K562 (cell line): Measurements from ENCODE around the gene TENM4. TPM values are rescaled to one million over a fixed set of nuclear protein-coding genes. Genes with fewer than 3 reads are reported as not detected.

ENCODE experiments used
- ATAC-seq: fragments of 200-7000 bp; cut with Tn5 transposase; 3 replicates; pipeline ENCODE4 v1.9.1; 2020; ENCODE audit warnings: moderate library complexity
- BruUV-seq: library from RNA; stranded (reverse); fragments of 400-500 nt; replicated peaks from 2 replicates; lab custom pipeline; 2021; lab: Mats Ljungman, UMichigan
- CTCF ChIA-PET: fragments of 300-600 bp; formaldehyde crosslinking; extraction: SDS; loops from one replicate; lab custom pipeline; 2021; ENCODE audit warnings: low intra/inter-chr PET ratio; lab: Yijun Ruan, JAX
- POLR2A ChIA-PET: fragments of 300-600, 350-650 bp; sonication (Branson Sonifier 250); formaldehyde crosslinking; extraction: SDS; loops from one replicate; lab custom pipeline; 2021; ENCODE audit warnings: antibody characterized with exemption, inconsistent platforms; lab: Yijun Ruan, JAX
- DNase-seq, 4 experiments: peaks; one replicate each; pipeline versions ENCODE4 v3.0.0 to v3.0.0-alpha.2; 2011 to 2018; ENCODE audit warnings: low spot score in 3 of 4, mixed read lengths in 3 of 4; ENCODE audit errors: extremely low read depth in 1 of 4
- FAIRE-seq: peaks from 2 replicates; lab custom pipeline; 2011; peaks lifted over from hg19 to GRCh38; lab: Jason Lieb, UNC
- H2AFZ ChIP-seq: 2 replicates; pipeline ENCODE4 v1.6.0; 2011; ENCODE audit warnings: low read depth, low read length, control low read depth, inconsistent platforms
- H3K27ac ChIP-seq: fragments of 200-600 bp; 3 replicates; pipeline ENCODE4 v1.8.0; 2011; ENCODE audit warnings: low read depth, mild to moderate bottlenecking, control low read depth, inconsistent platforms, low read length, moderate library complexity, mixed read lengths; ENCODE audit errors: extremely low read depth
- H3K27me3 ChIP-seq, 2 experiments: fragments of 300-600 bp in 1 of 2; 2 replicates in 1 of 2; 3 replicates in 1 of 2; pipeline versions ENCODE4 v1.6.0 to v1.8.0; 2011; ENCODE audit warnings: inconsistent platforms in 2 of 2, low read length in 2 of 2, mild to moderate bottlenecking in 1 of 2, mixed read lengths in 1 of 2, moderate library complexity in 1 of 2; ENCODE audit not compliant: control insufficient read depth in 2 of 2, insufficient read depth in 2 of 2
- H3K36me3 ChIP-seq: fragments of 300-600 bp; 3 replicates; pipeline ENCODE4 v1.8.0; 2011; ENCODE audit warnings: mild to moderate bottlenecking, low read length, inconsistent platforms; ENCODE audit not compliant: control insufficient read depth, insufficient read depth
- H3K4me1 ChIP-seq, 2 experiments: fragments of 200-600 bp in 1 of 2; replicated peaks in 1 of 2; 2 replicates in 1 of 2; 3 replicates in 1 of 2; pipeline versions ENCODE4 v1.5.1 to v1.8.0; 2011; ENCODE audit warnings: inconsistent platforms in 2 of 2, low read length in 2 of 2, mild to moderate bottlenecking in 1 of 2, mixed read lengths in 1 of 2, moderate library complexity in 1 of 2; ENCODE audit not compliant: control insufficient read depth in 2 of 2, insufficient read depth in 2 of 2
- H3K4me2 ChIP-seq: 2 replicates; pipeline ENCODE4 v1.6.1; 2011; ENCODE audit warnings: low read length, control low read depth, inconsistent platforms, mixed read lengths; ENCODE audit not compliant: insufficient read depth
- H3K4me3 ChIP-seq: fragments of 200-600 bp; sonication (generic), shearing (Covaris generic); 2 replicates; pipeline ENCODE4 v1.5.1; 2016; ENCODE audit warnings: control low read depth, inconsistent platforms
- H3K79me2 ChIP-seq: fragments of 200-600 bp; 3 replicates; pipeline ENCODE4 v1.8.0; 2011; ENCODE audit warnings: low read length, inconsistent platforms; ENCODE audit not compliant: control insufficient read depth, insufficient read depth
- H3K9ac ChIP-seq, 2 experiments: 2 replicates each; pipeline versions ENCODE4 v1.6.0 to v1.6.1; 2011; ENCODE audit warnings: low read depth in 2 of 2, low read length in 2 of 2, control low read depth in 1 of 2, inconsistent platforms in 1 of 2, mild to moderate bottlenecking in 1 of 2, mixed read lengths in 1 of 2; ENCODE audit not compliant: insufficient read depth in 1 of 2
- H3K9me1 ChIP-seq: one replicate; pipeline ENCODE4 v1.6.0; 2011; ENCODE audit warnings: inconsistent platforms, mild to moderate bottlenecking, low read length, moderate library complexity; ENCODE audit not compliant: control insufficient read depth, insufficient read depth
- H3K9me3 ChIP-seq: replicated peaks from 2 replicates; pipeline ENCODE4 v1.5.1; 2011; ENCODE audit warnings: low read depth, low read length, inconsistent platforms; ENCODE audit not compliant: control insufficient read depth, insufficient read depth
- H4K20me1 ChIP-seq: replicated peaks from 2 replicates; pipeline ENCODE4 v1.6.1; 2011; ENCODE audit warnings: low read length, inconsistent platforms, mixed read lengths; ENCODE audit not compliant: control insufficient read depth, insufficient read depth
- BDP1 ChIP-seq: IDR thresholded peaks from 3 replicates; pipeline ENCODE4 v1.6.1; 2011; ENCODE audit not compliant: insufficient read length, insufficient read depth
- HCFC1 ChIP-seq: IDR thresholded peaks from 2 replicates; pipeline ENCODE4 v1.6.1; 2012; ENCODE audit warnings: low read depth, low read length, improper control_type of control experiment
- KDM2B ChIP-seq: fragments of 250-450 bp; sonication (Bioruptor Pico); IDR thresholded peaks from 2 replicates; pipeline ENCODE4 v1.8.0; 2021; ENCODE audit warnings: mild to moderate bottlenecking, moderate library complexity
- MTF1 ChIP-seq: fragments of 250-450 bp; sonication (Bioruptor Pico); IDR thresholded peaks from 2 replicates; pipeline ENCODE4 v1.9.0; 2021; ENCODE audit warnings: moderate library complexity, mild to moderate bottlenecking, inconsistent platforms, borderline replicate concordance
- RBM34 ChIP-seq: fragments of 200-400 bp; formaldehyde crosslinking; IDR thresholded peaks from 2 replicates; pipeline ENCODE4 v1.6.1; 2018; ENCODE audit warnings: low read length, borderline replicate concordance; ENCODE audit not compliant: insufficient read depth
- SMARCB1 ChIP-seq: IDR thresholded peaks from 2 replicates; pipeline ENCODE4 v1.6.1; 2011; ENCODE audit warnings: improper control_type of control experiment, low read depth; ENCODE audit not compliant: insufficient read length
- SREBF2 ChIP-seq: sonication (generic); formaldehyde crosslinking; IDR thresholded peaks from 2 replicates; pipeline ENCODE4 v1.4.0; 2020; ENCODE audit warnings: mild to moderate bottlenecking, missing genetic modification reagents
- TAF9B ChIP-seq: fragments of 450-650 bp; IDR thresholded peaks from 2 replicates; pipeline ENCODE4 v1.6.1; 2018; ENCODE audit warnings: mild to moderate bottlenecking; ENCODE audit not compliant: partially characterized antibody
- ZBTB8A ChIP-seq: fragments of 450-650 bp; IDR thresholded peaks from 2 replicates; pipeline ENCODE4 v1.6.1; 2018; ENCODE audit warnings: mild to moderate bottlenecking, moderate library complexity; ENCODE audit not compliant: partially characterized antibody
- ZFP30 ChIP-seq: fragments of 250-450 bp; sonication (Bioruptor Pico); IDR thresholded peaks from 2 replicates; pipeline ENCODE4 v1.8.0; 2022; ENCODE audit warnings: moderate library complexity, mild to moderate bottlenecking, inconsistent platforms, borderline replicate concordance
- ZNF133 ChIP-seq: fragments of 250-450 bp; sonication (Bioruptor Pico); IDR thresholded peaks from 2 replicates; pipeline ENCODE4 v1.4.0; 2020; ENCODE audit warnings: mild to moderate bottlenecking
- ZNF212 ChIP-seq: fragments of 450-650 bp; formaldehyde crosslinking; IDR thresholded peaks from 2 replicates; pipeline ENCODE4 v1.4.0; 2020; ENCODE audit warnings: mild to moderate bottlenecking
- ZNF274 ChIP-seq: IDR thresholded peaks from 2 replicates; pipeline ENCODE4 v1.6.1; 2011; ENCODE audit warnings: low read depth, mild to moderate bottlenecking, low read length, moderate library complexity, borderline replicate concordance
- WGBS: fragments of 100-300 bp; shearing (Covaris generic); methylation state at CpG from one replicate; pipeline ENCODE4 v1.1.6; 2016; ENCODE audit warnings: low coverage, mixed read lengths; ENCODE audit not compliant: insufficient coverage; ENCODE audit errors: missing lambda C conversion rate; 5-methylcytosine and 5-hydroxymethylcytosine counted together
- in situ Hi-C: fragments of 300-500 bp; cut with MboI; formaldehyde crosslinking; loops from 4 replicates; pipeline ENCODE4 v1.15.0; 2018; ENCODE audit warnings: inconsistent platforms, mixed read lengths
- intact Hi-C: fragments of 100-400 bp; cut with micrococcal nuclease; formaldehyde crosslinking; loops from 2 replicates; pipeline ENCODE4 v1.14.2; 2022
- polyA plus RNA-seq, 8 experiments: library from polyadenylated mRNA; depleted of rRNA in 4 of 8; stranded (reverse) in 5 of 8; unstranded in 3 of 8; fragments of >200 nt; fragmentation: Nextera tagmentation in 2 of 8; fragmentation: Illumina TruSeq in 1 of 8; extraction: Ambion mirVana in 2 of 8; extraction: Trizol in 1 of 8; gene quantifications; 2 replicates each; pipeline versions ENCODE4 v1.2.1 to v1.2.3, GENCODE V29; 2011 to 2014; ENCODE audit warnings: inconsistent platforms in 1 of 8, missing spikeins in 1 of 8
- total RNA-seq, 7 experiments: library from RNA; depleted of rRNA in 6 of 7; stranded (reverse); fragments of >200 nt in 6 of 7; fragmentation: Illumina TruSeq in 2 of 7; extraction: Trizol in 2 of 7; gene quantifications; 2 replicates each; pipeline versions ENCODE4 v1.2.1 to v1.2.3, GENCODE V29; 2011 to 2021; ENCODE audit warnings: low replicate concordance in 1 of 7
- TF ChIP-seq, protein P1 (sequence below): fragments of 450-650 bp; IDR thresholded peaks from 2 replicates; pipeline ENCODE4 v1.6.1; 2017; ENCODE audit warnings: antibody characterized with exemption
- TF ChIP-seq, protein P2 (sequence below): sonication (generic); formaldehyde crosslinking; IDR thresholded peaks from 2 replicates; pipeline ENCODE4 v1.8.1; 2023; ENCODE audit warnings: mild to moderate bottlenecking, missing genetic modification reagents
- TF ChIP-seq, protein P3 (sequence below), 2 experiments: fragments of 450-650 bp; IDR thresholded peaks; 2 replicates each; pipeline ENCODE4 v1.6.1; 2016
- TF ChIP-seq, protein P4 (sequence below): fragments of 250-450 bp; sonication (Bioruptor Pico); IDR thresholded peaks from 2 replicates; pipeline ENCODE4 v1.5.0; 2021

The TENM4 gene
- total and polyA plus RNA-seq, 9 of the 15 experiments (the other 6 are each of a cell fraction or from before 2014, with no cell fraction given), result 0.16 TPM; not detected in 8

DNA sequence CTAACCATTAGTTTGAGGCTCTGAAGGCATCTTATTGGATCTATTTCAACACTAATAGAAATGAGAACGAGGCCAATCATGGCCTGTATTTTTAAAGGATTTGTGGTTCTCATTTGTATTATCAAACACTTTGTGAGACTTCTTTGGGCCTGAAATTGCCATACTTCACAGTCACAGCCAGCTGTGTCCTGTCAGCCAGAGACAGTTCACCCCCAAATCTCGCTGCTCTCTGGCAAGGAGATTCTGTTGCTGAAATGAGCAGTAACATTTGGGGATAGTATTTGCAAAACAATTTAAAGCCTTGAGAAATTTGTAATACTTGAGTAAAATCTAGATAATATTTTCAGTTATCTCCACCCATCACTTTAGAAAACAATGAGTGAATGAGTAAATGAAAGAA, 26.9 kb upstream of the TENM4 start:
- intact Hi-C loops, result no loop called here
- TF ChIP-seq ZNF274 (no peak), RBM34 (no peak), HCFC1 (no peak), ZBTB8A (no peak), ZNF133 (no peak), MTF1 (CRISPR knock-in tag) (no peak), SMARCB1 (no peak), SREBF2 (CRISPR knock-in tag) (no peak), BDP1 (no peak), ZNF212 (CRISPR knock-in tag) (no peak), ZFP30 (CRISPR knock-in tag) (no peak), TAF9B (no peak), KDM2B (CRISPR knock-in tag) (no peak)
- TF ChIP-seq, protein P1, sequence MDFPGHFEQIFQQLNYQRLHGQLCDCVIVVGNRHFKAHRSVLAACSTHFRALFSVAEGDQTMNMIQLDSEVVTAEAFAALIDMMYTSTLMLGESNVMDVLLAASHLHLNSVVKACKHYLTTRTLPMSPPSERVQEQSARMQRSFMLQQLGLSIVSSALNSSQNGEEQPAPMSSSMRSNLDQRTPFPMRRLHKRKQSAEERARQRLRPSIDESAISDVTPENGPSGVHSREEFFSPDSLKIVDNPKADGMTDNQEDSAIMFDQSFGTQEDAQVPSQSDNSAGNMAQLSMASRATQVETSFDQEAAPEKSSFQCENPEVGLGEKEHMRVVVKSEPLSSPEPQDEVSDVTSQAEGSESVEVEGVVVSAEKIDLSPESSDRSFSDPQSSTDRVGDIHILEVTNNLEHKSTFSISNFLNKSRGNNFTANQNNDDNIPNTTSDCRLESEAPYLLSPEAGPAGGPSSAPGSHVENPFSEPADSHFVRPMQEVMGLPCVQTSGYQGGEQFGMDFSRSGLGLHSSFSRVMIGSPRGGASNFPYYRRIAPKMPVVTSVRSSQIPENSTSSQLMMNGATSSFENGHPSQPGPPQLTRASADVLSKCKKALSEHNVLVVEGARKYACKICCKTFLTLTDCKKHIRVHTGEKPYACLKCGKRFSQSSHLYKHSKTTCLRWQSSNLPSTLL, result no peak
- TF ChIP-seq, protein P2, sequence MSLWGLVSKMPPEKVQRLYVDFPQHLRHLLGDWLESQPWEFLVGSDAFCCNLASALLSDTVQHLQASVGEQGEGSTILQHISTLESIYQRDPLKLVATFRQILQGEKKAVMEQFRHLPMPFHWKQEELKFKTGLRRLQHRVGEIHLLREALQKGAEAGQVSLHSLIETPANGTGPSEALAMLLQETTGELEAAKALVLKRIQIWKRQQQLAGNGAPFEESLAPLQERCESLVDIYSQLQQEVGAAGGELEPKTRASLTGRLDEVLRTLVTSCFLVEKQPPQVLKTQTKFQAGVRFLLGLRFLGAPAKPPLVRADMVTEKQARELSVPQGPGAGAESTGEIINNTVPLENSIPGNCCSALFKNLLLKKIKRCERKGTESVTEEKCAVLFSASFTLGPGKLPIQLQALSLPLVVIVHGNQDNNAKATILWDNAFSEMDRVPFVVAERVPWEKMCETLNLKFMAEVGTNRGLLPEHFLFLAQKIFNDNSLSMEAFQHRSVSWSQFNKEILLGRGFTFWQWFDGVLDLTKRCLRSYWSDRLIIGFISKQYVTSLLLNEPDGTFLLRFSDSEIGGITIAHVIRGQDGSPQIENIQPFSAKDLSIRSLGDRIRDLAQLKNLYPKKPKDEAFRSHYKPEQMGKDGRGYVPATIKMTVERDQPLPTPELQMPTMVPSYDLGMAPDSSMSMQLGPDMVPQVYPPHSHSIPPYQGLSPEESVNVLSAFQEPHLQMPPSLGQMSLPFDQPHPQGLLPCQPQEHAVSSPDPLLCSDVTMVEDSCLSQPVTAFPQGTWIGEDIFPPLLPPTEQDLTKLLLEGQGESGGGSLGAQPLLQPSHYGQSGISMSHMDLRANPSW (CRISPR knock-in tag), result no peak
- TF ChIP-seq, protein P3, sequence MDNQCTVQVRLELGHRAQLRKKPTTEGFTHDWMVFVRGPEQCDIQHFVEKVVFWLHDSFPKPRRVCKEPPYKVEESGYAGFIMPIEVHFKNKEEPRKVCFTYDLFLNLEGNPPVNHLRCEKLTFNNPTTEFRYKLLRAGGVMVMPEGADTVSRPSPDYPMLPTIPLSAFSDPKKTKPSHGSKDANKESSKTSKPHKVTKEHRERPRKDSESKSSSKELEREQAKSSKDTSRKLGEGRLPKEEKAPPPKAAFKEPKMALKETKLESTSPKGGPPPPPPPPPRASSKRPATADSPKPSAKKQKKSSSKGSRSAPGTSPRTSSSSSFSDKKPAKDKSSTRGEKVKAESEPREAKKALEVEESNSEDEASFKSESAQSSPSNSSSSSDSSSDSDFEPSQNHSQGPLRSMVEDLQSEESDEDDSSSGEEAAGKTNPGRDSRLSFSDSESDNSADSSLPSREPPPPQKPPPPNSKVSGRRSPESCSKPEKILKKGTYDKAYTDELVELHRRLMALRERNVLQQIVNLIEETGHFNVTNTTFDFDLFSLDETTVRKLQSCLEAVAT (IDR thresholded peaks at IDR 0.05), result no peak
- TF ChIP-seq, protein P4, sequence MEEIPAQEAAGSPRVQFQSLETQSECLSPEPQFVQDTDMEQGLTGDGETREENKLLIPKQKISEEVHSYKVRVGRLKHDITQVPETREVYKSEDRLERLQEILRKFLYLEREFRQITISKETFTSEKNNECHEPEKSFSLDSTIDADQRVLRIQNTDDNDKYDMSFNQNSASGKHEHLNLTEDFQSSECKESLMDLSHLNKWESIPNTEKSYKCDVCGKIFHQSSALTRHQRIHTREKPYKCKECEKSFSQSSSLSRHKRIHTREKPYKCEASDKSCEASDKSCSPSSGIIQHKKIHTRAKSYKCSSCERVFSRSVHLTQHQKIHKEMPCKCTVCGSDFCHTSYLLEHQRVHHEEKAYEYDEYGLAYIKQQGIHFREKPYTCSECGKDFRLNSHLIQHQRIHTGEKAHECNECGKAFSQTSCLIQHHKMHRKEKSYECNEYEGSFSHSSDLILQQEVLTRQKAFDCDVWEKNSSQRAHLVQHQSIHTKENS (CRISPR knock-in tag), result no peak

More for the DNA sequence above, 26.9 kb upstream of the TENM4 start:
- no peak overlapping the region for H3K27ac ChIP-seq
- H3K9me3 ChIP-seq, result no peaks in the 10 kb centered on the region
- DNase-seq, result no peak
- 0% methylated on average over 2 of the region's 2 CpGs for WGBS
- no peak overlapping the region for H2AFZ ChIP-seq
- CTCF ChIA-PET, result no interaction called here
- H3K27me3 ChIP-seq, result no peaks in the 10 kb centered on the region
- in situ Hi-C loops, result no loop called here
- H3K4me2 ChIP-seq, result no peak overlapping the region
- no peaks in the 10 kb centered on the region for H4K20me1 ChIP-seq
- no peak overlapping the region for H3K9ac ChIP-seq
- FAIRE-seq, result no peak
- no peaks in the 10 kb centered on the region for H3K9me1 ChIP-seq
- H3K36me3 ChIP-seq, result no peaks in the 10 kb centered on the region
- H3K4me3 ChIP-seq, result no peak overlapping the region
- POLR2A ChIA-PET, result no interaction called here
- no peaks in the 10 kb centered on the region for H3K4me1 ChIP-seq
- no peak for ATAC-seq
- no TSS peak for BruUV-seq
- no peaks in the 10 kb centered on the region for H3K79me2 ChIP-seq
